ENCODE data around the gene SPECC1L.

DNA sequence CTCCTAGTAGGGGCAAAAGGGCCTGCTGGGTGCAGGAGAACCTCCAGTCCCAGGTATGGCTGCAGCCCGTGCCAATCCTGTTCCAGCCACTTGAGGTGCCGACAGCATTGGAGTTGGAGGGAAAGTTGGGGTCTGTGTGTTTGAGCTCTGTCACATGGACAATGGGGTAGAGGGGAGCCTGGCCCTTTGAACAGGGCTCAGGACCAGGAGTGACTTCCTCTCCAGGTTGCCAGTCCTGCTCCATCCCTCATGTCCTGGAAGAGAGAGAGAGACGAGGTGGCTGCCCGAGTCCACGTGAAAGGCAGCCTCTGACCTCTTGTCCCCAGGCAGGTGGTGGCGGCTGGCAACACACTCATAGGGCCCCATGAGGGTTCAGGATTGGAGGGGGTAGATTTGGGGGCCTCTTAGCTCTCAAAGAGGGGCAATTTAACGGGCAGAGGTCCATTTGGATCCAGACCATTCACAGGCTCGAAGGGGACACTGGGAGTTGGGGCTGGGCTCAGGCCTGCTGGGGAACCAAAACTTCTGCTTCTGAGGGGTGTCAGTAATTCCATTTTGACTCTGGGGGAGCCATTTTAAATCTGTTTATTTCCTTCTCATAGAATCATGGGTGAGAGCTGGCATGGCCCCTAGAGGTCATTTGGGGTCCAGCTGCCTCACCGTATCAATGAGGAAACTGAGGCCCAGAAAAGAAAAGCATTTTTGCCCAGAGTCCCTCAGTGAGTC lies 160.8 kb downstream of the SPECC1L start:
- TF ChIP-seq, protein P1, sequence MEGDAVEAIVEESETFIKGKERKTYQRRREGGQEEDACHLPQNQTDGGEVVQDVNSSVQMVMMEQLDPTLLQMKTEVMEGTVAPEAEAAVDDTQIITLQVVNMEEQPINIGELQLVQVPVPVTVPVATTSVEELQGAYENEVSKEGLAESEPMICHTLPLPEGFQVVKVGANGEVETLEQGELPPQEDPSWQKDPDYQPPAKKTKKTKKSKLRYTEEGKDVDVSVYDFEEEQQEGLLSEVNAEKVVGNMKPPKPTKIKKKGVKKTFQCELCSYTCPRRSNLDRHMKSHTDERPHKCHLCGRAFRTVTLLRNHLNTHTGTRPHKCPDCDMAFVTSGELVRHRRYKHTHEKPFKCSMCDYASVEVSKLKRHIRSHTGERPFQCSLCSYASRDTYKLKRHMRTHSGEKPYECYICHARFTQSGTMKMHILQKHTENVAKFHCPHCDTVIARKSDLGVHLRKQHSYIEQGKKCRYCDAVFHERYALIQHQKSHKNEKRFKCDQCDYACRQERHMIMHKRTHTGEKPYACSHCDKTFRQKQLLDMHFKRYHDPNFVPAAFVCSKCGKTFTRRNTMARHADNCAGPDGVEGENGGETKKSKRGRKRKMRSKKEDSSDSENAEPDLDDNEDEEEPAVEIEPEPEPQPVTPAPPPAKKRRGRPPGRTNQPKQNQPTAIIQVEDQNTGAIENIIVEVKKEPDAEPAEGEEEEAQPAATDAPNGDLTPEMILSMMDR (IDR thresholded peaks at IDR 0.05) = no peak
- TF ChIP-seq POLR2A (IDR thresholded peaks at IDR 0.05) = no peak

Data from body of pancreas (tissue), 4 donors.